Astrocyte (in vitro differentiated cells and primary cell): ENCODE measurements around the gene ARHGAP1. TPM values are rescaled to one million over a fixed set of nuclear protein-coding genes. Genes with fewer than 3 reads are reported as not detected.

Experiments used
- DNase-seq: peaks from one replicate; pipeline ENCODE4 v3.0.0-alpha.2; 2010; ENCODE audit warnings: low read depth
- FAIRE-seq: peaks from 2 replicates; lab custom pipeline; 2011; peaks lifted over from hg19 to GRCh38; lab: Jason Lieb, UNC
- H2AFZ ChIP-seq: 2 replicates; pipeline ENCODE4 v1.6.0; 2012; ENCODE audit warnings: low read depth, low read length, inconsistent platforms
- H3K27ac ChIP-seq: 2 replicates; pipeline ENCODE4 v1.5.1; 2011; ENCODE audit warnings: low read depth, low read length, inconsistent platforms
- H3K27me3 ChIP-seq: 2 replicates; pipeline ENCODE4 v1.6.0; 2011; ENCODE audit warnings: low read length, inconsistent platforms; ENCODE audit not compliant: insufficient read depth
- H3K36me3 ChIP-seq: 2 replicates; pipeline ENCODE4 v1.5.1; 2011; ENCODE audit warnings: low read length, inconsistent platforms; ENCODE audit not compliant: insufficient read depth
- H3K4me1 ChIP-seq: 2 replicates; pipeline ENCODE4 v1.5.1; 2011; ENCODE audit warnings: low read length, inconsistent platforms; ENCODE audit not compliant: insufficient read depth
- H3K4me2 ChIP-seq: 2 replicates; pipeline ENCODE4 v1.6.0; 2012; ENCODE audit warnings: low read length, inconsistent platforms
- H3K4me3 ChIP-seq: 2 replicates; pipeline ENCODE4 v1.5.1; 2011; ENCODE audit warnings: low read depth, mild to moderate bottlenecking, low read length, inconsistent platforms; ENCODE audit not compliant: insufficient read depth
- H3K79me2 ChIP-seq: 2 replicates; pipeline ENCODE4 v1.6.0; 2012; ENCODE audit warnings: mild to moderate bottlenecking, low read length, inconsistent platforms; ENCODE audit not compliant: insufficient read depth
- H3K9ac ChIP-seq: 2 replicates; pipeline ENCODE4 v1.6.0; 2012; ENCODE audit warnings: mild to moderate bottlenecking, low read length, inconsistent platforms
- H3K9me3 ChIP-seq: 2 replicates; pipeline ENCODE4 v1.5.1; 2012; ENCODE audit warnings: low read depth, mild to moderate bottlenecking, low read length, inconsistent platforms; ENCODE audit not compliant: insufficient read depth
- H4K20me1 ChIP-seq: 2 replicates; pipeline ENCODE4 v1.6.0; 2012; ENCODE audit warnings: low read length, inconsistent platforms; ENCODE audit not compliant: insufficient read depth
- H3K27ac Mint-ChIP-seq: one replicate; pipeline ENCODE4 v1.8.0; 2021; ENCODE audit warnings: mild to moderate bottlenecking, mixed read lengths; ENCODE audit not compliant: unreplicated experiment
- H3K27me3 Mint-ChIP-seq: one replicate; pipeline ENCODE4 v1.8.0; 2021; ENCODE audit warnings: low read depth, mixed read lengths; ENCODE audit not compliant: unreplicated experiment
- H3K36me3 Mint-ChIP-seq: one replicate; pipeline ENCODE4 v1.8.0; 2021; ENCODE audit warnings: low read depth, mixed read lengths; ENCODE audit not compliant: unreplicated experiment
- H3K4me1 Mint-ChIP-seq: one replicate; pipeline ENCODE4 v1.8.0; 2021; ENCODE audit warnings: low read depth, mixed read lengths; ENCODE audit not compliant: unreplicated experiment
- H3K4me3 Mint-ChIP-seq: one replicate; pipeline ENCODE4 v1.8.0; 2021; ENCODE audit warnings: mild to moderate bottlenecking, moderate library complexity, mixed read lengths; ENCODE audit not compliant: unreplicated experiment
- H3K9me3 Mint-ChIP-seq: one replicate; pipeline ENCODE4 v1.8.0; 2021; ENCODE audit warnings: mild to moderate bottlenecking, mixed read lengths; ENCODE audit not compliant: unreplicated experiment
- EZH2 ChIP-seq: IDR thresholded peaks from 2 replicates; pipeline ENCODE4 v1.6.1; 2012; ENCODE audit warnings: mild to moderate bottlenecking, low read length, inconsistent platforms; ENCODE audit not compliant: insufficient read depth
- total RNA-seq: library from RNA; stranded (reverse); gene quantifications from 2 replicates; pipeline ENCODE4 v1.2.1, GENCODE V29; 2021
- TF ChIP-seq, protein P1 (sequence below): IDR thresholded peaks from 2 replicates; pipeline ENCODE4 v1.5.1; 2011; ENCODE audit warnings: low read depth, mild to moderate bottlenecking, inconsistent platforms, low read length, moderate library complexity; ENCODE audit not compliant: insufficient read depth

The ARHGAP1 gene
- total RNA-seq, 1 donor from 2014 or later, result 116 TPM

DNA sequence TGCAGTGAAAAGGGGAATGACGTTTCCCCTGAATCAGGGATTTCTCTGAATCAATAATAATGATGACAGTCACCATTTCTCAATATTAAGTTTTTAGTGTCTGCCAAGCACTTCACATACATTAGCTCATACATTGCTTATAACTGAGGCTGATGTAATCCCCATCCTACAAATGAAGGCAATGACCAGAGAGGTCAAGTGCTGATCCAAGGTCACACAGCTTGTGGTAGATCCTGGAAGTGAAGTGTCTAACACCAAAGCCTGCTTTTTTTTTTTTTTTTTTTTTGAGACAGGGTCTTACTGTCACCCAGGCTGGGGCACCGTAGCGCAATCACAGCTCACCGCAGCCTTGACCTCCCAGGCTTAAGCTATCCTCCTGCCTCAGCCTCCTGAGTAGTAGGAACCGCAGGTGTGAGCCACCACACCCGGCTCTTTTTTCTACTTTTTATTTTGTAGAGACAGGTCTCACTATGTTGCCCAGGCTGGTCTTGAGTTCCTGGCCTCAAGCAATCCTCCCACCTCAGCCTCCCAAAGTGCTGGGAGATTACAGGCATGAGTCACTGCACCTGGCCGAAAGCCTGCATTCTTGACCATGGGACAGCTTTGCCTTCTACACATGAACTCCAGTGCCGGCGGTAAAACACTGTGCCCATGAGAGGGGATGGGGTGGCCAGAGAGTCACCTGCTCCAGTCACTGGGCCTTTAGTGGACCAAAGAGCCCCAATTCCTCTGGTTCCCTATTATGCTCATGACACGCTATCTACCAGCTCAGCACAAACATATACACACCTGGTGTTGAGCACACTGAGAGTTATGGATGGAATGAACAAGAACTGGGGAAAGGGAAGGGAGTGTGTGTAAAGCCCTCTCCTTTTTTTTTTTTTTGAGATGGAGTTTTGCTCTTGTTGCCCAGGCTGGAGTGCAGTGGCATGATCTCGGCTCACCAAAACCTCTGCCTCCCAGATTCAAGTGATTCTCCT is 17.4 kb downstream of the ARHGAP1 start:
- Mint-ChIP-seq H3K9me3 (no peaks in the 10 kb centered on the region), H3K4me1 (peaks cover 11% of the 10 kb centered on the region), H3K27ac (peak overlapping the region; percentile 80), H3K27me3 (no peaks in the 10 kb centered on the region), H3K36me3 (peaks cover 18% of the 10 kb centered on the region), H3K4me3 (no peak overlapping the region)
- Histone ChIP-seq H2AFZ (no peak overlapping the region), H3K4me2 (no peak overlapping the region), H3K36me3 (peaks cover 16% of the 10 kb centered on the region), H4K20me1 (peaks cover 14% of the 10 kb centered on the region), H3K79me2 (peaks cover 10% of the 10 kb centered on the region), H3K9me3 (no peaks in the 10 kb centered on the region), H3K27ac (peak overlapping the region; percentile 3), H3K4me1 (peaks cover 14% of the 10 kb centered on the region), H3K4me3 (no peak overlapping the region), H3K27me3 (no peaks in the 10 kb centered on the region), H3K9ac (no peak overlapping the region)
- FAIRE-seq (no peak), DNase-seq (peak; percentile 34)
- no peak for TF ChIP-seq EZH2
- TF ChIP-seq, protein P1, sequence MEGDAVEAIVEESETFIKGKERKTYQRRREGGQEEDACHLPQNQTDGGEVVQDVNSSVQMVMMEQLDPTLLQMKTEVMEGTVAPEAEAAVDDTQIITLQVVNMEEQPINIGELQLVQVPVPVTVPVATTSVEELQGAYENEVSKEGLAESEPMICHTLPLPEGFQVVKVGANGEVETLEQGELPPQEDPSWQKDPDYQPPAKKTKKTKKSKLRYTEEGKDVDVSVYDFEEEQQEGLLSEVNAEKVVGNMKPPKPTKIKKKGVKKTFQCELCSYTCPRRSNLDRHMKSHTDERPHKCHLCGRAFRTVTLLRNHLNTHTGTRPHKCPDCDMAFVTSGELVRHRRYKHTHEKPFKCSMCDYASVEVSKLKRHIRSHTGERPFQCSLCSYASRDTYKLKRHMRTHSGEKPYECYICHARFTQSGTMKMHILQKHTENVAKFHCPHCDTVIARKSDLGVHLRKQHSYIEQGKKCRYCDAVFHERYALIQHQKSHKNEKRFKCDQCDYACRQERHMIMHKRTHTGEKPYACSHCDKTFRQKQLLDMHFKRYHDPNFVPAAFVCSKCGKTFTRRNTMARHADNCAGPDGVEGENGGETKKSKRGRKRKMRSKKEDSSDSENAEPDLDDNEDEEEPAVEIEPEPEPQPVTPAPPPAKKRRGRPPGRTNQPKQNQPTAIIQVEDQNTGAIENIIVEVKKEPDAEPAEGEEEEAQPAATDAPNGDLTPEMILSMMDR, result no peak

DNA sequence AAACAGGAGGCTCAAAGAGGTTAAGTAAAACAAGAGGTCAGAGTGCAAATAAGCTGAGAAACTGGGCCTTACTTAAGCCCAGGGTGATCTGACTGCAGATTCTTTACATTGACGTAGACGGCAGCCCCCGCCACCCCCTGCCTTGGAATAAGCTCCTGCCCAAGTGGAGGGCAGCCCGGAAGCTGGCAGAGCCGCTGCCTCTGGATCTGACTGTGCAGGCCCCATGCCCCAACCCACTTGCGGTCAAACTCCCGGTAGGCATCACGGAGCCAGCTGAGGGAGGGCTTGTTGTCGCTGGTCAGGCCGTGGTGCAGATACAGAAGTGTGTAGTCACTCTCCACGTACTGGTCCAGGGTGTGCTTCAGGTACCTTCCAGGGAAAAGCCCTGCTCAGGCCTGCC is 18.6 kb downstream of the ARHGAP1 start:
- Histone ChIP-seq H3K79me2 (peaks cover 9% of the 10 kb centered on the region), H3K36me3 (peaks cover 22% of the 10 kb centered on the region), H3K27me3 (no peaks in the 10 kb centered on the region), H3K4me2 (no peak overlapping the region), H3K9ac (no peak overlapping the region), H3K4me1 (peaks cover 7% of the 10 kb centered on the region), H3K4me3 (no peak overlapping the region), H3K9me3 (no peaks in the 10 kb centered on the region), H4K20me1 (peaks cover 16% of the 10 kb centered on the region), H3K27ac (no peak overlapping the region), H2AFZ (no peak overlapping the region)
- DNase-seq, result no peak
- Mint-ChIP-seq H3K9me3 (no peaks in the 10 kb centered on the region), H3K36me3 (peaks cover 12% of the 10 kb centered on the region), H3K4me3 (no peak overlapping the region), H3K27ac (no peak overlapping the region), H3K4me1 (peaks cover 13% of the 10 kb centered on the region), H3K27me3 (no peaks in the 10 kb centered on the region)
- no peak for TF ChIP-seq EZH2
- TF ChIP-seq, protein P1, result no peak
- FAIRE-seq, result no peak

DNA sequence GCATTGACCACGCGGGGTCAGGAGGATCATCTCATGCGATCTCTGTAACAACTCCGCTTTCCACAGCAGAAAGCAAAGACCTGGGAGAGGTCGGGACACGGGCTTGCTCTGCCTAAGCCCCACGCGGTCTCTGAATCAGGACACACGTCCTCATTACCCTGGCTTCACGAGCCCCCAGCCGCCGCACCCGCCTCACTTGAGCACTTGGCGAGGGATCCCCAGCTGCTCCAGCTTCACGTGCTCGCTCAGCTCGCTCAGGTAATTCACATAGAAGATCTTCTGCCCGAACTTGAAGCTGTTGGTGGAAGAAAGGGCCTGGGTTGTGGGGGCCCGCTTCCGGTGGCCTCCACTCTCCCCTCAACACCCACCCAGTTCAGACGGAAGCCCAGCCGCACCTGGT is 19.6 kb downstream of the ARHGAP1 start:
- FAIRE-seq (no peak), DNase-seq (no peak)
- peaks cover 6% of the 10 kb centered on the region for H3K79me2 ChIP-seq
- H3K4me3 ChIP-seq, result no peak overlapping the region
- no peaks in the 10 kb centered on the region for H3K27me3 Mint-ChIP-seq
- H3K9me3 Mint-ChIP-seq, result no peaks in the 10 kb centered on the region
- H3K4me1 Mint-ChIP-seq, result peaks cover 13% of the 10 kb centered on the region
- H4K20me1 ChIP-seq, result peaks cover 16% of the 10 kb centered on the region
- peaks cover 7% of the 10 kb centered on the region for H3K4me1 ChIP-seq
- no peak overlapping the region for H3K9ac ChIP-seq
- H3K36me3 Mint-ChIP-seq, result peaks cover 15% of the 10 kb centered on the region
- no peak overlapping the region for H3K4me2 ChIP-seq
- no peak overlapping the region for H2AFZ ChIP-seq
- no peak for TF ChIP-seq EZH2
- TF ChIP-seq, protein P1, result no peak
- H3K36me3 ChIP-seq, result peaks cover 22% of the 10 kb centered on the region
- no peak overlapping the region for H3K27ac ChIP-seq
- H3K9me3 ChIP-seq, result no peaks in the 10 kb centered on the region
- H3K27ac Mint-ChIP-seq, result no peak overlapping the region
- no peak overlapping the region for H3K4me3 Mint-ChIP-seq
- no peaks in the 10 kb centered on the region for H3K27me3 ChIP-seq
